Common myeloid progenitor, CD34-positive (primary cell): ENCODE measurements around the gene UNC119.
A peak's percentile ranks its signal among the peaks of the same experiment; 100 is the strongest.

Source experiments
- CTCF ChIA-PET: fragments of 350-600 bp; sonication (Branson Sonifier 250); formaldehyde crosslinking; loops from one replicate; lab custom pipeline; 2021; ENCODE audit warnings: antibody characterized with exemption; lab: Charles Lee
- POLR2A ChIA-PET: fragments of 350-600 bp; sonication (Branson Sonifier 250); formaldehyde crosslinking; loops from one replicate; lab custom pipeline; 2021; ENCODE audit warnings: antibody characterized with exemption; lab: Charles Lee
- DNase-seq, 3 donors: peaks; one replicate each; pipeline versions ENCODE4 v3.0.0 to v3.0.0-alpha.2; 2013
- H3K27ac ChIP-seq, 2 experiments: 1 replicate in 1 of 2; 2 replicates in 1 of 2; pipeline ENCODE4 v1.7.0; 2013; ENCODE audit warnings: inconsistent platforms in 2 of 2, low read length in 2 of 2, mild to moderate bottlenecking in 2 of 2, low read depth in 1 of 2, moderate library complexity in 1 of 2; ENCODE audit not compliant: severe bottlenecking in 2 of 2, insufficient read depth in 1 of 2, poor library complexity in 1 of 2
- H3K27me3 ChIP-seq, 5 experiments: replicated peaks in 2 of 5; 1 replicate in 3 of 5; 2 replicates in 2 of 5; pipeline versions ENCODE4 v1.6.1 to v1.7.0; 2013; ENCODE audit warnings: low read length in 4 of 5, mild to moderate bottlenecking in 2 of 5, moderate library complexity in 2 of 5, inconsistent platforms in 1 of 5; ENCODE audit not compliant: insufficient read depth in 5 of 5, control insufficient read depth in 4 of 5
- H3K36me3 ChIP-seq, 4 experiments: 1 replicate in 2 of 4; 2 replicates in 2 of 4; pipeline versions ENCODE4 v1.6.1 to v1.7.0; 2013; ENCODE audit warnings: low read length in 3 of 4, control low read depth in 1 of 4, mild to moderate bottlenecking in 1 of 4; ENCODE audit not compliant: control insufficient read depth in 4 of 4, insufficient read depth in 4 of 4
- H3K4me1 ChIP-seq, 4 experiments: 1 replicate in 3 of 4; 2 replicates in 1 of 4; pipeline versions ENCODE4 v1.6.1 to v1.7.1; 2013; ENCODE audit warnings: low read length in 3 of 4, mild to moderate bottlenecking in 3 of 4, control low read depth in 1 of 4, inconsistent platforms in 1 of 4, moderate library complexity in 1 of 4; ENCODE audit not compliant: control insufficient read depth in 4 of 4, insufficient read depth in 4 of 4; ENCODE audit errors: control extremely low read depth in 1 of 4
- H3K4me3 ChIP-seq, 7 experiments: 1 replicate in 4 of 7; 2 replicates in 3 of 7; pipeline versions ENCODE4 v1.5.1 to v1.7.0; 2013; ENCODE audit warnings: mild to moderate bottlenecking in 7 of 7, low read length in 6 of 7, moderate library complexity in 6 of 7, inconsistent platforms in 2 of 7, low read depth in 2 of 7, control low read depth in 1 of 7; ENCODE audit not compliant: insufficient read depth in 4 of 7, control insufficient read depth in 1 of 7; ENCODE audit errors: extremely low read depth in 1 of 7
- H3K9me3 ChIP-seq, 5 experiments: 1 replicate in 4 of 5; 2 replicates in 1 of 5; pipeline versions ENCODE4 v1.6.1 to v1.7.1; 2013; ENCODE audit warnings: low read length in 4 of 5, mild to moderate bottlenecking in 2 of 5, inconsistent platforms in 1 of 5, low read depth in 1 of 5, moderate library complexity in 1 of 5; ENCODE audit not compliant: control insufficient read depth in 4 of 5, insufficient read depth in 2 of 5; ENCODE audit errors: control extremely low read depth in 1 of 5
- WGBS: methylation state at CpG from one replicate; pipeline ENCODE4 v1.1.5; 2013; ENCODE audit not compliant: insufficient coverage; 5-methylcytosine and 5-hydroxymethylcytosine counted together

UNC119 gene

GRCh38 chr17:28501421-28502284, 50.8 kb downstream of the UNC119 start:
- 93% methylated on average over 3 of the region's 3 CpGs for WGBS
- no peak for DNase-seq
- ChIA-PET POLR2A (no interaction called here), CTCF (interaction anchor here (1.2 to 17.1 kb wide), 3 partner anchors 8 to 33 kb away, joined by 3 to 260 read pairs (median 4); no protein-coding TSS in a partner anchor)
- no peaks in the 10 kb centered on the region for H3K4me1 ChIP-seq
- H3K9me3 ChIP-seq = no peaks in the 10 kb centered on the region
- no peaks in the 10 kb centered on the region for H3K27me3 ChIP-seq
- H3K4me3 ChIP-seq = no peak overlapping the region
- no peak overlapping the region for H3K27ac ChIP-seq
- no peaks in the 10 kb centered on the region for H3K36me3 ChIP-seq

DNA sequence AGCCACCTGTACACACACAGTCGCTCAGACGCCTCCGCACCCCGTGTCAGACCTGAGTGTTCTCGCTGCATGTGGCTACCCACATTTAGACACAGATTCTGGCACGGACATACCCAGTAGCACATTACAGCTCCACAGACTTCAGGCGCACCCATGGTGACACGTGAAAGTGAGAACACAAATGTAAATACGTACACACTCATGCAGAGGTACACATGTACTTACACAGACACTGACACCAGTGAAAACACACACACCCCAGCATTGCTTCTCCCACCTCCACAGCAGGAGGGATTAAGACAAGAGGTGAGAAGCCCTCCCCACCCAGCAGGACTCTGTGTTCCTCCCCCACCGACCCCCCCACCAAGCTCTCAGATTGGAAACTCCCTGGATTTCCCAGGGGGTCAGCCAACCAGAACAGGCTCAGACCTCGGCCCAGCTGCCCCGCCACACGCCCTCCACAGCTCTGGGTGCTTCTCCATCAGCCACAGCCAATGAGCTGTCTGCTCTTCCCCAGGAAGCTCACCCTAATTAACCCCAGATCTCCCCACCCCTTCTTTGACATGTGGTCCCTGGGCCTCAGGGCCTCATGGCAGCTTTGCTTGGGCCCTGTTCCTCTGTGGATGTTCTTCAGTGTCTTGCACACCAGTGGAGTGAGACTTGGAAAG, 51.6 kb downstream of the UNC119 start:
- ChIA-PET CTCF (interaction anchor here (1.2 to 17.1 kb wide), 4 partner anchors 8 to 34 kb away, joined by 3 to 260 read pairs (median 4); no protein-coding TSS in a partner anchor), POLR2A (no interaction called here)
- Histone ChIP-seq H3K4me1 (no peaks in the 10 kb centered on the region), H3K27ac (no peak overlapping the region), H3K4me3 (no peak overlapping the region), H3K36me3 (no peaks in the 10 kb centered on the region), H3K27me3 (no peaks in the 10 kb centered on the region), H3K9me3 (no peaks in the 10 kb centered on the region)
- peak in 2 of 3 donors; percentile 19 to 30 for DNase-seq
- 82% methylated on average over 12 of the region's 13 CpGs for WGBS

- ChIA-PET CTCF (interaction anchor here (1.0 to 17.1 kb wide), 4 partner anchors 12 to 49 kb away, joined by 3 to 260 read pairs (median 4); no protein-coding TSS in a partner anchor), POLR2A (no interaction called here)
- Histone ChIP-seq H3K27ac (no peak overlapping the region), H3K4me1 (no peaks in the 10 kb centered on the region), H3K36me3 (no peaks in the 10 kb centered on the region), H3K27me3 (no peaks in the 10 kb centered on the region), H3K4me3 (no peak overlapping the region), H3K9me3 (no peaks in the 10 kb centered on the region)
- DNase-seq = no peak
- 70% methylated on average over 2 of the region's 9 CpGs for WGBS
These were observed 52.6 kb downstream of the UNC119 start for GRCh38 chr17:28499684-28500357.

GRCh38 chr17:28499364-28499664, 53.1 kb downstream of the UNC119 start:
- no peak for DNase-seq
- Histone ChIP-seq H3K27me3 (no peaks in the 10 kb centered on the region), H3K4me3 (no peak overlapping the region), H3K27ac (no peak overlapping the region), H3K4me1 (no peaks in the 10 kb centered on the region), H3K36me3 (no peaks in the 10 kb centered on the region), H3K9me3 (no peaks in the 10 kb centered on the region)
- WGBS = 94% methylated on average over 9 of the region's 9 CpGs
- ChIA-PET CTCF (interaction anchor here (1.0 to 17.1 kb wide), 3 partner anchors 35 to 49 kb away, joined by 3 to 260 read pairs (median 4); no protein-coding TSS in a partner anchor), POLR2A (no interaction called here)

- H3K27me3 ChIP-seq = no peaks in the 10 kb centered on the region
- ChIA-PET POLR2A (no interaction called here), CTCF (interaction anchor here (1.3 to 17.1 kb wide), 3 partner anchors 20 to 48 kb away, joined by 4 to 260 read pairs (median 10); no protein-coding TSS in a partner anchor)
- WGBS = 90% methylated on average over 11 of the region's 12 CpGs
- H3K36me3 ChIP-seq = no peaks in the 10 kb centered on the region
- no peaks in the 10 kb centered on the region for H3K4me1 ChIP-seq
- no peaks in the 10 kb centered on the region for H3K9me3 ChIP-seq
- DNase-seq = no peak
- H3K4me3 ChIP-seq = no peak overlapping the region
- no peak overlapping the region for H3K27ac ChIP-seq
These were observed 53.6 kb downstream of the UNC119 start for GRCh38 chr17:28498652-28499363.

DNA sequence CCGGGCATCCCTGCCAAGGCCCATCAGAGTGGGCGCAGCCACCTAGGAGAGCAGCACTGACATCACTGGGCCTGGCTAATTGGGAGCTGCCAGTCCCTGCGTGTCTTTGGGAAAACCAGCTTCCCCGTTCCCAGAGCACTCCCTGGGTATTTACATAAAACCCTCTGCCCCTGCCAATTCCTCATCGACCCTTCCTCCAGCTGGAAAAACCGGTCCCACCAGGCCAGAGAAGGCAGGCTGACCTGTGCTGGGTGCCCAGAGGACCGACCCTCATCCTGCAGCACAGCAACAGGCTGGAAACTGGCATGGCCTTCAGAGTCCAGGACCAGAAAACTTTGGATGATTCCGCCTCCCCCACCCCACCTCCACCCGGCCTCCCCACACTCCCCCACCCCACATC, 54.5 kb downstream of the UNC119 start:
- CTCF ChIA-PET = interaction anchor here (1.1 to 17.1 kb wide), 3 partner anchors 21 to 113 kb away, joined by 3 to 260 read pairs (median 10); no protein-coding TSS in a partner anchor
- no peak for DNase-seq
- WGBS = 86% methylated on average over 5 of the region's 9 CpGs
- H3K27ac ChIP-seq = no peak overlapping the region
- POLR2A ChIA-PET = no interaction called here
- H3K4me3 ChIP-seq = no peak overlapping the region
- H3K36me3 ChIP-seq = no peaks in the 10 kb centered on the region
- H3K4me1 ChIP-seq = peaks cover 0 to 3% (median 1%) of the 10 kb centered on the region in 4 experiments
- no peaks in the 10 kb centered on the region for H3K9me3 ChIP-seq
- H3K27me3 ChIP-seq = no peaks in the 10 kb centered on the region
